Hepatocyte (in vitro differentiated cells): ENCODE data around the gene FOXM1. TPM values are rescaled to one million over a fixed set of nuclear protein-coding genes. Genes with fewer than 3 reads are reported as not detected.
A peak's percentile ranks its signal among the peaks of the same experiment; 100 is the strongest.

Source experiments
- DNase-seq: peaks from one replicate; pipeline ENCODE4 v3.0.0-alpha.2; 2016; ENCODE audit warnings: low spot score
- H2AFZ ChIP-seq: fragments of 200-600 bp; sonication (generic); 2 replicates; pipeline ENCODE4 v1.6.0; 2016; ENCODE audit warnings: antibody characterized with exemption, mild to moderate bottlenecking
- H3K27ac ChIP-seq: fragments of 200-600 bp; sonication (generic); 2 replicates; pipeline ENCODE4 v1.5.1; 2016; ENCODE audit warnings: mild to moderate bottlenecking
- H3K27me3 ChIP-seq: fragments of 200-600 bp; sonication (generic); 2 replicates; pipeline ENCODE4 v1.6.1; 2016
- H3K36me3 ChIP-seq: fragments of 200-600 bp; sonication (generic); replicated peaks from 2 replicates; pipeline ENCODE4 v1.5.1; 2016; ENCODE audit warnings: low read depth; ENCODE audit not compliant: insufficient read depth
- H3K4me1 ChIP-seq: fragments of 200-600 bp; sonication (generic); 2 replicates; pipeline ENCODE4 v1.5.1; 2016; ENCODE audit warnings: mild to moderate bottlenecking, moderate library complexity; ENCODE audit not compliant: insufficient read depth
- H3K4me2 ChIP-seq: fragments of 200-600 bp; sonication (generic); 2 replicates; pipeline ENCODE4 v1.6.0; 2016
- H3K4me3 ChIP-seq: fragments of 200-600 bp; sonication (generic); 2 replicates; pipeline ENCODE4 v1.5.1; 2016; ENCODE audit warnings: mild to moderate bottlenecking
- H3K79me2 ChIP-seq: fragments of 200-600 bp; sonication (generic); 2 replicates; pipeline ENCODE4 v1.6.0; 2017; ENCODE audit warnings: mild to moderate bottlenecking
- H3K9me2 ChIP-seq: fragments of 200-600 bp; sonication (generic); replicated peaks from 2 replicates; pipeline ENCODE4 v1.6.0; 2017; ENCODE audit warnings: mild to moderate bottlenecking; ENCODE audit not compliant: insufficient read depth
- H3K9me3 ChIP-seq: fragments of 200-600 bp; sonication (generic); 2 replicates; pipeline ENCODE4 v1.5.1; 2016; ENCODE audit warnings: low read depth, mild to moderate bottlenecking
- H4K20me1 ChIP-seq: fragments of 200-600 bp; sonication (generic); 2 replicates; pipeline ENCODE4 v1.6.0; 2016; ENCODE audit warnings: mild to moderate bottlenecking; ENCODE audit not compliant: insufficient read depth, poor library complexity, severe bottlenecking
- EZH2 ChIP-seq: fragments of 200-600 bp; sonication (generic); IDR thresholded peaks from 2 replicates; pipeline ENCODE4 v1.6.1; 2016; ENCODE audit warnings: antibody characterized with exemption, mild to moderate bottlenecking, borderline replicate concordance
- EZH2phosphoT487 ChIP-seq: fragments of 200-600 bp; sonication (generic); IDR thresholded peaks from one replicate; pipeline ENCODE4 v1.6.1; 2018; ENCODE audit warnings: antibody characterized with exemption, mild to moderate bottlenecking, low read depth, moderate library complexity; ENCODE audit not compliant: unreplicated experiment, severe bottlenecking
- WGBS: methylation state at CpG from one replicate; pipeline ENCODE4 v1.1.6; 2016; ENCODE audit warnings: low lambda C conversion rate; ENCODE audit errors: missing lambda C conversion rate; 5-methylcytosine and 5-hydroxymethylcytosine counted together
- polyA plus RNA-seq: library from polyadenylated mRNA; unstranded; fragments of >200 nt; fragmentation: Nextera tagmentation; extraction: Ambion mirVana; gene quantifications from 2 replicates; pipeline ENCODE4 v1.2.1, GENCODE V29; 2016
- total RNA-seq: library from RNA; depleted of rRNA; stranded (reverse); fragments of >200 nt; gene quantifications from 2 replicates; pipeline ENCODE4 v1.2.3, GENCODE V29; 2014
- TF ChIP-seq, protein P1 (sequence below): fragments of 200-600 bp; sonication (generic); IDR thresholded peaks from 2 replicates; pipeline ENCODE4 v1.5.1; 2016; ENCODE audit warnings: antibody characterized with exemption, mild to moderate bottlenecking; ENCODE audit not compliant: poor library complexity

Gene FOXM1
- total and polyA plus RNA-seq, 2 experiments from 2014 or later: 6.8 to 11.0 TPM

GRCh38 chr12:2811801-2812200, 65.2 kb downstream of the FOXM1 start:
- Histone ChIP-seq H4K20me1 (no peaks in the 10 kb centered on the region), H3K4me3 (peak overlapping the region; percentile 20), H3K79me2 (peaks cover 27% of the 10 kb centered on the region), H3K4me2 (peak overlapping the region; percentile 78), H3K27ac (peak overlapping the region; percentile 58), H3K36me3 (no peaks in the 10 kb centered on the region), H2AFZ (peak overlapping the region; percentile 64), H3K27me3 (no peaks in the 10 kb centered on the region), H3K9me2 (no peaks in the 10 kb centered on the region), H3K9me3 (no peaks in the 10 kb centered on the region), H3K4me1 (peaks cover 4% of the 10 kb centered on the region)
- no peak for TF ChIP-seq EZH2phosphoT487
- TF ChIP-seq, protein P1, sequence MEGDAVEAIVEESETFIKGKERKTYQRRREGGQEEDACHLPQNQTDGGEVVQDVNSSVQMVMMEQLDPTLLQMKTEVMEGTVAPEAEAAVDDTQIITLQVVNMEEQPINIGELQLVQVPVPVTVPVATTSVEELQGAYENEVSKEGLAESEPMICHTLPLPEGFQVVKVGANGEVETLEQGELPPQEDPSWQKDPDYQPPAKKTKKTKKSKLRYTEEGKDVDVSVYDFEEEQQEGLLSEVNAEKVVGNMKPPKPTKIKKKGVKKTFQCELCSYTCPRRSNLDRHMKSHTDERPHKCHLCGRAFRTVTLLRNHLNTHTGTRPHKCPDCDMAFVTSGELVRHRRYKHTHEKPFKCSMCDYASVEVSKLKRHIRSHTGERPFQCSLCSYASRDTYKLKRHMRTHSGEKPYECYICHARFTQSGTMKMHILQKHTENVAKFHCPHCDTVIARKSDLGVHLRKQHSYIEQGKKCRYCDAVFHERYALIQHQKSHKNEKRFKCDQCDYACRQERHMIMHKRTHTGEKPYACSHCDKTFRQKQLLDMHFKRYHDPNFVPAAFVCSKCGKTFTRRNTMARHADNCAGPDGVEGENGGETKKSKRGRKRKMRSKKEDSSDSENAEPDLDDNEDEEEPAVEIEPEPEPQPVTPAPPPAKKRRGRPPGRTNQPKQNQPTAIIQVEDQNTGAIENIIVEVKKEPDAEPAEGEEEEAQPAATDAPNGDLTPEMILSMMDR: no peak
- TF ChIP-seq EZH2: no peak
- WGBS: 74% methylated on average over 5 of the region's 5 CpGs
- no peak for DNase-seq

Other genes with a start within 250 kb of the FOXM1 start
- 46.4 and 52.1 TPM in 2 replicates for gene FKBP4, start 82.2 kb downstream of the FOXM1 start, total RNA-seq
- 70.9 and 77.9 TPM in 2 replicates for gene FKBP4, start 82.2 kb downstream of the FOXM1 start, polyA plus RNA-seq
- gene ITFG2, start 64.5 kb downstream of the FOXM1 start, total RNA-seq: 19.5 and 20.9 TPM in 2 replicates
- 23.5 and 31.7 TPM in 2 replicates for gene ITFG2, start 64.5 kb downstream of the FOXM1 start, polyA plus RNA-seq
- gene NRIP2, start 42.1 kb downstream of the FOXM1 start, total RNA-seq: not detected in 2 replicates
- gene NRIP2, start 42.1 kb downstream of the FOXM1 start, polyA plus RNA-seq: 0.30 and 0.95 TPM in 2 replicates
- gene TEX52, start 20.1 kb downstream of the FOXM1 start, total RNA-seq: not detected in 2 replicates
- not detected in 2 replicates for gene TEX52, start 20.1 kb downstream of the FOXM1 start, polyA plus RNA-seq
- 29.1 and 30.5 TPM in 2 replicates for gene RHNO1, start within 50 bp of the FOXM1 start, total RNA-seq
- 29.8 and 35.5 TPM in 2 replicates for gene RHNO1, start within 50 bp of the FOXM1 start, polyA plus RNA-seq
- gene TULP3, start 13.7 kb upstream of the FOXM1 start, total RNA-seq: 19.0 TPM in 2 replicates
- gene TULP3, start 13.7 kb upstream of the FOXM1 start, polyA plus RNA-seq: 21.9 and 22.9 TPM in 2 replicates
- gene TEAD4, start 82.2 kb upstream of the FOXM1 start, total RNA-seq: 5.5 and 8.3 TPM in 2 replicates
- 12.0 and 12.7 TPM in 2 replicates for gene TEAD4, start 82.2 kb upstream of the FOXM1 start, polyA plus RNA-seq
- gene TSPAN9, start 200.2 kb upstream of the FOXM1 start, total RNA-seq: 35.3 and 38.6 TPM in 2 replicates
- 16.6 and 19.8 TPM in 2 replicates for gene TSPAN9, start 200.2 kb upstream of the FOXM1 start, polyA plus RNA-seq